Activated naive CD8-positive, alpha-beta T cell treated with anti-CD3 and anti-CD28 coated beads, Interleukin-2, amount 50 U/mL, for 16 hours (primary cell): ENCODE measurements around the gene VSTM2L.

Experiments
- DNase-seq: peaks from one replicate; pipeline ENCODE4 v3.0.0-alpha.2; 2020; ENCODE audit warnings: low read depth, low spot score

VSTM2L gene

GRCh38 chr20:37968841-37969401, 66.0 kb downstream of the VSTM2L start:
- DNase-seq: no peak

GRCh38 chr20:37969949-37970855, 67.3 kb downstream of the VSTM2L start:
- no peak for DNase-seq

GRCh38 chr20:37970856-37971245, 67.9 kb downstream of the VSTM2L start:
- no peak for DNase-seq

GRCh38 chr20:37971561-37972127, 68.7 kb downstream of the VSTM2L start:
- DNase-seq: no peak

GRCh38 chr20:37972256-37973058, 69.5 kb downstream of the VSTM2L start:
- no peak for DNase-seq

- DNase-seq: no peak
Observed at GRCh38 chr20:37973059-37973910, 70.4 kb downstream of the VSTM2L start.

GRCh38 chr20:37976887-37977286, 74.0 kb downstream of the VSTM2L start:
- DNase-seq: no peak

GRCh38 chr20:37977338-37977737, 74.4 kb downstream of the VSTM2L start:
- DNase-seq: no peak

- DNase-seq: no peak
Observed at GRCh38 chr20:37977786-37978185, 74.9 kb downstream of the VSTM2L start.

- DNase-seq: no peak
Observed at GRCh38 chr20:37979021-37979985, 76.4 kb downstream of the VSTM2L start.

- DNase-seq: no peak
Observed at GRCh38 chr20:37980383-37980782, 77.5 kb downstream of the VSTM2L start.

GRCh38 chr20:37980876-37981275, 77.9 kb downstream of the VSTM2L start:
- DNase-seq: no peak

GRCh38 chr20:37981568-37981967, 78.6 kb downstream of the VSTM2L start:
- DNase-seq: no peak

- DNase-seq: no peak
Observed at GRCh38 chr20:37983286-37983685, 80.4 kb downstream of the VSTM2L start.

GRCh38 chr20:37984018-37984785, 81.3 kb downstream of the VSTM2L start:
- no peak for DNase-seq

- no peak for DNase-seq
Observed at GRCh38 chr20:37986044-37986858, 83.3 kb downstream of the VSTM2L start.

GRCh38 chr20:37986873-37987601, 84.1 kb downstream of the VSTM2L start:
- DNase-seq: no peak
